GM21529 (cell line): Measurements from ENCODE around the gene UTP4.
"Not testable (repeated sequence)": the region's sequence is repeated elsewhere in the genome, so short reads cannot be mapped to it uniquely, and the experiment has no call there.

Experiments used
- ATAC-seq: cut with Tn5 transposase; IDR thresholded peaks from one replicate; pipeline ENCODE4 v1.9.1; 2021; ENCODE audit not compliant: unreplicated experiment

Gene UTP4

DNA sequence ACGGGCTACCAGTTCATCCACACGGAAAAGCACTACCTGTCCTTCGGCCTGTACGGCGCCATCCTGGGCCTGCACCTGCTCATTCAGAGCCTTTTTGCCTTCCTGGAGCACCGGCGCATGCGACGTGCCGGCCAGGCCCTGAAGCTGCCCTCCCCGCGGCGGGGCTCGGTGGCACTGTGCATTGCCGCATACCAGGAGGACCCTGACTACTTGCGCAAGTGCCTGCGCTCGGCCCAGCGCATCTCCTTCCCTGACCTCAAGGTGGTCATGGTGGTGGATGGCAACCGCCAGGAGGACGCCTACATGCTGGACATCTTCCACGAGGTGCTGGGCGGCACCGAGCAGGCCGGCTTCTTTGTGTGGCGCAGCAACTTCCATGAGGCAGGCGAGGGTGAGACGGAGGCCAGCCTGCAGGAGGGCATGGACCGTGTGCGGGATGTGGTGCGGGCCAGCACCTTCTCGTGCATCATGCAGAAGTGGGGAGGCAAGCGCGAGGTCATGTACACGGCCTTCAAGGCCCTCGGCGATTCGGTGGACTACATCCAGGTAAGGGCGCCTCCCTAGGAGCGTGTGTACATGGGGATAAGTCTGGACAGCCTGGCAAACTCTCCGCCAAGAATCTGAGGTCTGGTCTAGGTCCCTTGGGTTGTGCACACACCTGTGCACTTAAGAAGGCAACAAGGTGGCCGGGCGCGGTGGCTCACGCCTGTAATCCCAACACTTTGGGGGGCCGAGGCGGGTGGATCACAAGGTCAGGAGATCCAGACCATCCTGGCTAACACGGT, 22.8 kb upstream of the UTP4 start:
- no peak for ATAC-seq

DNA sequence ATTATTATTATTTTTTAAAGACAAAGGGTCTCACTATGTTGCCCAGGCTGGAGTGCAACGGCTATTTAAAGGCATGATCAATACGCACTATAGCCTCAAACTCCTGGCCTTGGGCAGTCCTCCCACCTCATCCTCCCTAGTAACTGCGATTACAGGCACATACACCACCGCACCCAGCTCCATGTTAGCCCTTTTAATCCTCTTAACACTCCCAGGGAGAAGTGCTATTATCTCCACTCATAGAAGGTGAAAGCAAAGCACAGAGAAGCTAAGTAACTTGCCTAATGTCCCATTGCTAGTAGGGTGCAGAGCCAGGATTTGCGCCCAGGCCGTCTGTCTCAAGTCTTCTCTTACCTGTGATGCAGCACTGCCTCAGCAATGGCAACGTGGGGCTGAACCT, 22.0 kb upstream of the UTP4 start:
- ATAC-seq = no peak

DNA sequence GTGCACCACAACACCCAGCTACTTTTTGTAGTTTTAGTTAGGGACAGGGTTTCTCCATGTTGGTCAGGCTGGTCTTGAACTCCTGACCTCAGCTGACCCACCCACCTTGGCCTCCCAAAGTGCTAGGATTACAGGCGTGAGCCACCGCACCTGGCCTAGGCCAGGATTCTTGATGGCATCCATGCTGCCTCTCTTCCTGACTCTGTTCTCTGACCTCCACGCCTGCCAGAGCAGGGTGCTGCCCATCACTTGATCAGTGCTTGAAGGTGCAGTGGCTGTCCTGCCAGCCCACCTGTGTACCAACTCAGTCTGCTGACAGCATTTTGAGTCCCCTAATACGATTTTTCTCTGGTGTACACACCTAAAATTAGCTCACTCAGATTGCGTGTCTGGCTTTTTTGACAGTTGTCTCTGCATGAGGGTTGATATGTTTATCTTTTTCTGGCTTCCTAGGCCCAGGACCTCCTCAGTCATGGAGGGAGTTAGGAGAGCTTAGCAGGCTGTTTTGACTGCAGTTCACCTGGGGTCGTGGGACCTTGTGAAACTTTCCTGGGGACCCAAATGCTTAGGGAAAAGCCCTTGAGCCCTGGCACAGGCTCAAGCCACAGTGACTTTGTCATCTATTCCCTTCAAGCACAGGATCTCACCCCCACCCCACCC, 21.1 kb upstream of the UTP4 start:
- ATAC-seq = no peak

DNA sequence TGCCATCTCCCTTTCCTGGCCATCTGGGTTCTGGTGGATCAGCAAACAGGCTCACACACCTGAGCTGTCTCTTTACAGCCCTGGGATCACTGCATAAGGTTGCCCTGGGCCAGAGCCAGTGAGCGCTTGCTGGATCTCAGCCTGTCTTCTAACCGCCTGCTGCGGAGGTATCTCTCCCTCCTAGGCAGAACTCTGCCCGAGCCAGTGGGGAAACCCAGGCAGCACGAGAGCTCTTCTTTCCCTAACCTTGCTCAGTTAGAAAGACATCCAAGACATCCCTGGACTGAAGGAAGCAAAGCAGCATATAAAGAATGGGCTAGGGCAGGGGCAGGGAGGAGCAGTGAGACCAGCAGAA, 20.6 kb upstream of the UTP4 start:
- ATAC-seq = no peak

DNA sequence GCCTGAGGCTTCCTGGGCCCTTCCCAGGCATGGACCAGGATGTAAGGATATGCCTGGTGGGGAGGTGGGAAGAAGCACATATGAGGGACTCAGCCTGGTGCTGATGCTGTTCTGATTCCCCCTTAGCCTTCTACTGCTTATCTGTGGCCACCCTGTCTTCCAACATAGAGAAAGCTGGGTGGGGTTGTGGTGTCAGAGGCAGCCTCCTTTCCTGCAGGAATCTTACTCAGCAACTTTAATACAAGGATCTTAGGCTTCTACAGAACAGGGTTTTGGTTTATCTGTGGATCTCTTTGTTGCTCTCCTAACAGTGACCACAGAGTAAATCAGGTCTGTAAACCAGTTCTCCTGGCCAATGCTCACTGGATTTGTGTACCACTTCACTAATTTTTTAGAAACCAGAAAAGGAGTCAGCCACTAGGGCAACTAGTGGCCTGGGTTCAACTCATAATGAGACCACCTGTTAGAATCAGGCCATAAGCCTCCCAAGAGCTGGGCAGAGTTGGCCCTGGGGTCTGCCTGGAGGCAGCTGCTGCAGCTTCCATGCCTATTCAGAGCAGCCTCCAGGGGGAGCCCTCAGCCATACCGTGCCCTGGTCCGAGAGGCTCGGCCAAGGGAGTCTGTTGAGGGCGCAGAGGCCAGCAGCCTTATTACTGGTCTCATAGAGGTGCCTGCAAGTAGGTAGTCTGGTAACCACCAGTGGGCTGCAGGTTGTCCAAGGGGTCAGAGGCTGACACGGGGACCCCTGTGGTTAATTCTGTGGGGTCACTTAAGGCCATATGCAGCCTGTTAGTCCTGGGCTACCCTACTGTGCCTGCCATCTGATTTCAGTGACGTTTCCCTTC, 19.9 kb upstream of the UTP4 start:
- no peak for ATAC-seq

DNA sequence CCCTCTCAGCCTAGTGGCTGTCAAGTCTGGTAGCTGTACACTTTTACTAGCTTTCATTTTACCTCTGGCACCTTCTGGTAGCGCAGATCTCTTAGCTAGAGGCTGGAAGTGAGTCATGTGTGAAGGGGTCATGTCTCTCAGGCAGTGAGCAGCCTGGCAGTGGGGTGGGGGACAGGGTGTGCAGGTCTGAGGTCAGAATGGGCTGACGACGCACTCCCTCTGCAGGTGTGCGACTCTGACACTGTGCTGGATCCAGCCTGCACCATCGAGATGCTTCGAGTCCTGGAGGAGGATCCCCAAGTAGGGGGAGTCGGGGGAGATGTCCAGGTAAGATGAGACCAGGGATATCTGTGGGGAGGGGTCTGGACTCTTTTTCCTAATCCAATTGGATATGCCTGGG, 19.2 kb upstream of the UTP4 start:
- no peak for ATAC-seq

DNA sequence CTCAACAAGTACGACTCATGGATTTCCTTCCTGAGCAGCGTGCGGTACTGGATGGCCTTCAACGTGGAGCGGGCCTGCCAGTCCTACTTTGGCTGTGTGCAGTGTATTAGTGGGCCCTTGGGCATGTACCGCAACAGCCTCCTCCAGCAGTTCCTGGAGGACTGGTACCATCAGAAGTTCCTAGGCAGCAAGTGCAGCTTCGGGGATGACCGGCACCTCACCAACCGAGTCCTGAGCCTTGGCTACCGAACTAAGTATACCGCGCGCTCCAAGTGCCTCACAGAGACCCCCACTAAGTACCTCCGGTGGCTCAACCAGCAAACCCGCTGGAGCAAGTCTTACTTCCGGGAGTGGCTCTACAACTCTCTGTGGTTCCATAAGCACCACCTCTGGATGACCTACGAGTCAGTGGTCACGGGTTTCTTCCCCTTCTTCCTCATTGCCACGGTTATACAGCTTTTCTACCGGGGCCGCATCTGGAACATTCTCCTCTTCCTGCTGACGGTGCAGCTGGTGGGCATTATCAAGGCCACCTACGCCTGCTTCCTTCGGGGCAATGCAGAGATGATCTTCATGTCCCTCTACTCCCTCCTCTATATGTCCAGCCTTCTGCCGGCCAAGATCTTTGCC, 18.0 kb upstream of the UTP4 start:
- no peak for ATAC-seq

DNA sequence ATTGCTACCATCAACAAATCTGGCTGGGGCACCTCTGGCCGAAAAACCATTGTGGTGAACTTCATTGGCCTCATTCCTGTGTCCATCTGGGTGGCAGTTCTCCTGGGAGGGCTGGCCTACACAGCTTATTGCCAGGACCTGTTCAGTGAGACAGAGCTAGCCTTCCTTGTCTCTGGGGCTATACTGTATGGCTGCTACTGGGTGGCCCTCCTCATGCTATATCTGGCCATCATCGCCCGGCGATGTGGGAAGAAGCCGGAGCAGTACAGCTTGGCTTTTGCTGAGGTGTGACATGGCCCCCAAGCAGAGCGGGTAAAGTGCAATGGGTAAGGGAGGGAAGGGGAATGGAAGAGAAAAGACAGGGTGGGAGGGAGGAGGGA, 17.5 kb upstream of the UTP4 start:
- no peak for ATAC-seq

DNA sequence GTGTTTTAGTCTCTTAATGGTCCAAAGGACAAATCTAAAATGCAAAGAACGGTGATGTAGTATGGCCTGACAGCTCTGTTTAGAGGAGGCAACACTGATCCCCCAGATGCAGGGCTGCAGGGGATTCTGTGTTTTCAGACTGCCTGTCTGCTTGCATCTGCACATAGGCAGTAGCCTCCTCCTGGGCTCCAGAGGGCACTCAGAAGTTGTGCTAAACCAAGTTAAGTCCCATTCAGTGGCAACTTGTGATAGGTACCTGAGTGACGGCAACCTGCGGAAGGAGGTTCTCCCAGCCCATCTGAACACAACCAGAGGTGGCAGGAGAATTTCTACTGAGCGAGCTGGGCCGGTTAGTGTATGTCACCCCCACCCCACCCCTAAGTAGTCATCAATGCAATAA, 17.1 kb upstream of the UTP4 start:
- ATAC-seq = no peak

DNA sequence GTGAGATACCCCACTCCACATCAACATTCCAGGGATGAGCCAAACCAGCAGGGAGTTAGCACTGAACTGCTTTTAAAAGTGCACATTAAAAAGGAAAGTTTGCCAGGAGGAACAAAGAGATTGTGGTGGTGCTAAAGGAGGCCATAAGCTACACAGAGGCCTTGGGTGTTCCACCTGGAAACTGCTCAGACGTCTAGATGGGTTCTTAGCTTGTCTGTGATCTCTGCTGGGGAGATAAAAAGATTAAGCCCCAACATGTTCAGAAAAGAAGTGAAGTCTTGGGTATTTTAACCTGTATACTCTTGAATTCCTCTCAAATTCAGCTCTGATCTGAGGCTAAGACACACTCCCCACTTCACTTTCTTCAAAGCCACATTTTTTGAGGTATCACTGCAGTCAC, 16.6 kb upstream of the UTP4 start:
- no peak for ATAC-seq

DNA sequence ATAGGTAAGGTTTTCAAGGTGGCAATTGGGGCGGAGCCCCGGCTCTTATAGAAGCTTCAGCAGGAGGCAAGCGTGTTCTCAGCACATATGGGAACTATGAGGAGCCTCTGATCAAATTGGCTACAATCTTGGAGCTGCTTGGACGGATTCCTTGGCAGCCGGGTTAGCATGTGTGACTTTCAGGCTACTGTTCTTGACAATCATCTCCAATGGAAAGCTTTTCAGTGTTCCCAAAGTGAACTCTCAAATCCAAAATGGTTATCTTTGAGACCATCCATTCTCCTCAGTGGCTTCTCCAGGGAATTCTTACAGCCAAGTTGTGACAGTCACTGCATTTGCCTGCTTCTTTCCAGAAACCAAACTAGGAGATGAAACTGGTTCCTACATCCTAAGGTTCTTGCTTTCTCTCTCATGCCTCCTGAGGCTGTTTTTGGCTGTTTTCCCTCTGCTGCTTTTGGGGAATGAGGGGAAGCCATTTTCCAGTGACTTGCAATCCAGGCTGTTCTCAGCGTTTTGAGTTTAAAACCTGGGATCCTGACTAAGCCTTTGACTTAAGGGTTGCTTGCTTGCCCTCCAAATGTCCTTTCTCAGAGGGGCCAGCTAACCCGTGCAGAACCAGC, 16.1 kb upstream of the UTP4 start:
- ATAC-seq = no peak

DNA sequence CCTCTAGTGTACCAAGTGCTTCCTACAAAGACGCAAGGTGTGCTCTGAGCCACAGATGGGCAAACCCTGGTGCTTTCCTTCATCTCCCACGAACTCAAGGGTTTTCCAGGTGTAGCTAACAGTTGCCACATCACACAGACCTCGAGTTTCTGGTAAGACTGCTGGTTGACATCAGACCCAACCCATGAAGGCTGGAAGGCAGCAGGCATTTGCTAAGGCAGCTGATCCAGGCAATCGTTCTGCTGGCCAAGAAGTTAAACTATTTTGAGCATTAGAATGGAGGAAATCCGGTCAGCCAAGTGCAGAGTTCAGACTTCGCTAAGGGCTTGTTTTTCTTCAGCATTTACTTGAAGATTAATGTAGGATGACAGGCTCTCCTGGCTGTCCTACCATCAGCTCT, 15.5 kb upstream of the UTP4 start:
- ATAC-seq = no peak

DNA sequence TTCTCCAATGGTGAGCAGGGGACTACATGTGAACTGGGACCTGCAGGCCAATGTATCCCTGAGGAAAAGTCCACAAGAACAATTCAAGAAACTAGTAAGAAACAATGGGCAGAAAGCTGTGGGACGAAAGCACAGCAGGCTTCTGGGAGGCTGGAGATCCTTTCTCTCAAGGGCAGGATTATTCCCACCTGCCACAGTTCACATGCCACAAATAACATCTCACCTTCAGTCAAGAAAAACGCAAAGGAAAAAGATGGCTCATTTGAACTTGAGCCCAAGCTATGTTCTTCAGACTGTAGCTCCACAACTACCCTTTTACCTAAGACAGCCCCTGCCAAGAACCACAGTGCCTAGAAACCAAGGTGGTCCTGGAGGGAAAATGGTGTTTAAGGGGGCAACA, 14.0 kb upstream of the UTP4 start:
- ATAC-seq = no peak

DNA sequence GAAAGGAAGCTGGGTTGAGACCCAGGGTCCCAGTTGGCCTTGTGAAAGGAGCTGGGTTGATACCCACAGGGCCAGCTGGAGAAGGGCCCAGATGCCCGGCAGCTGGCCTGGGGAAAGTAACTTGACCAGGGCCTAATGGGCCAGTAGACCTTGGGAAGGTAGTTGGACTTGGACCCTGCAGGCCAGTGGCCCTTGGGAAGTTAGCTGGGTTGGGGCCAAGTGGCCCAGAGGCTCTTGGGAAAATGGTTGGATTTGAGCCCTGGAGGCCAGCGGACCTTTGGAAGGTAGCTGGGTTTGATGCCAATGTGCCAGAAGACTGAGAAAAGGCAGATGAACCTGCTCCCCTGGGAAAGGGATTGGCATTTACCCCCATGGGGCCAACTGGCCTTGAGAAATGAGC, 13.5 kb upstream of the UTP4 start:
- ATAC-seq = no peak

DNA sequence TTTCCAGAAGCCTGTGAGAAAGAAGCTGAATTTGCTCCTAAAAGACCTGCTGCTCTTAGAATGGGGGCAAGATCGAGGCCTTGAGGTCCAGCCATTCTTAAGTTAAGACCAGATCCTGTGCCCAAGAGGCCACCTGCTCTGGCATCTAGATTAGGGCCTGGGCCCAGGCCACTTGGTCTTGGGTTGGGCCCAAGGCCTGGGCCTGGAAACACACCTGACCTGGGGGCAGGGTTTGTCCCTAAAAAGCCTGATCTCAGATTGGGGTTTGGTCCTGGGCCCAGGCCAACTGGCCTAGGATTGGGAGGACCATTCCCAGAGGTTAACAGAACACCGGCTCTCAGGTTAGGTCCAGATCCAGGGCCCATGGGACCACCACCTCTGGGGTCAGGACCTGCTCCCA, 12.9 kb upstream of the UTP4 start:
- no peak for ATAC-seq

DNA sequence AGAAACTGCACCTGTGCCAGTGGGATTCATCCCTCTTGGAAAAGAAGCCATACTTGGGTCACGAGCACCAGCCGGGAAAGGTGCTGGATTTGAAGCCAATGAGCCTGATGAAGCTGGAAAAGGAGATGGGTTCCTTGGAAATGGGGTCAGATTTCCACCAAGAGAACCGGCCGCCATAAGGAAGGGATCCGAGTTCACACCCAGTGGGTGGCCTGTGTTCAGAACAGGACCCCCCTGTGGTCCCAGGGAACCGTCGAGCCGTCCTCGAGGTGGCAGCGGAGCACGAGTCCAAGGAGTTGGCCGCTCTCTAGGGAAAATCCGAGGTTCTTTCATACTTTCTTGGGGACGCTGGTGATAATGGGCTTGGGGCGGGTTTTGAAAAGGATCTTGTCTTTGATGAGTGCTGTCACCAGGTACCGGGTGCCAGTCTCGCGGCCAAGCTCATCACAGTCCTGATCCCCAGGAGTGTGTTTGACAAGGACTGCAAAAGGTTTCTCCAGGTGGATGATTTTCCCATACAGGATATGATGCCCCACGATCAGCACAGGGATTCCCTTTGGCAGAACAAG, 12.3 kb upstream of the UTP4 start:
- ATAC-seq = no peak

DNA sequence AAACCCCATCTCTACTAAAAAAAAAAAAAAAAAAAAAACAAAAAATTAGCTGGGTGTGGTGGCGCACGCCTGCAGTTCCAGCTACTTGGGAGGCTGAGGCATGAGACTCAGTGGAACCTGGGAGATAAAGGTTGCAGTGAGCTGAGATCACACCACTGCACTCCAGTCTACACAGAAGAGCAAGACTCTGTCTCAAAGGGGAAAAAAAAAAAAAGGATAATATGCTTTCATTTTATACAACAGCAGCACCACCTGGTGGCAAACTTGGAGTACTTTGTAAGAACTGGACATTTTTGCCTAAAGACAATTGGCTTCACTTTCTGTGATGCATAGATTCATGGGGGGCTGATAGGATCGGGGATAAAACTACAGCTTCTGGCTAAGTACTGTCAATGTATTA, 8.5 kb upstream of the UTP4 start:
- no peak for ATAC-seq

DNA sequence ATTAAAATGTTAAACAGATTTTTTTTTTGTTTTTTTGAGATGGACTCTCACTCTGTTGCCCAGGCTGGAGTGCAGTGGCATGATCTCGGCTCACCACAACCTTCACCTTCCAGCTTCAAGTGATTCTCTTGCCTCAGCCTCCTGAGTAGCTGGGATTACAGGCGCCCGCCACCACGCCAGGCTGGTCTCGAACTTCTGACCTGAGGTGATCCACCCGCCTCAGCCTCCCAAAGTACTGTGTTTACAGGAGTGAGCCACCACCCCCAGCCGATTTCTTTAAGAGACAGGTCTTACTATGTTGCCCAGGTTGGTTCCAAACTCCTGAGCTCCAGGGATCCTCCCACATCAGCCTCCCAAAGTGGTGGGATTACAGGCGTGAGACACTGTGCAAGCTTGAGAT, 8.0 kb upstream of the UTP4 start:
- ATAC-seq = not testable (repeated sequence)

DNA sequence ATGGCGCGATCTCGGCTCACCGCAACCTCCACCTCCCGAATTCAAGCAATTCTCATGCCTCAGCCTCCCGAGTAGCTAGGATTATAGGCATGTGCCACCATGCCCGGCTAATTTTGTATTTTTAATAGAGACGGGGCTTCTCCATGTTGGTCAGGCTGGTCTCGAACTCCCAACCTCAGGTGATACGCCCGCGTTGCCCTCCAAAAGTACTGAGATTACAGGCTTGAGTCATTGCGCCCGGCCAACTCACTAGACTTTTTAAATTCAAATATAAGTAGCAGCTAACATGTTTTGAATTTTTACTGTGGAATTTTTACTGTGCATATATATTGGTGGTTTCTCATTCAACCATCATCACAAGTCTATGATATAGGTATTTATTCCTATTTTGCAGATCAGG, 7.5 kb upstream of the UTP4 start:
- not testable (repeated sequence) for ATAC-seq

DNA sequence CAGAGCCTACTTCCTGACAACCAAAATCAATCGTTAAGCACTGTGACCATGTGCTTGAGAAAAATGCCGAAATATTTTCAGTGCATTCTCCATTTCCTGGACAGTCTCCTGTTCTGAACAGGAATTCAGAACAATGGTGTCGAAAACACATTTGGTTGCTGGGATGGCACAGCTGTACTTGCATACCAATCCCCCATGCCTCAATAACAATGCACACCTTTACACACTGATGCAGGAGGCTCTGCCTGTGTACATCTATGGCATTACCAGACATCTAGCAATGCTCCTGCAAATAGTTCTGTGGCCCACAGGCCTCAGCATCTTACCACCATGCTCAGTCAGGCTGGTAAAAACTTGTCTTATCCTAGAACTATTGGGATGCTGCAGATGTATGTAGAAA, 6.2 kb upstream of the UTP4 start:
- ATAC-seq = no peak

DNA sequence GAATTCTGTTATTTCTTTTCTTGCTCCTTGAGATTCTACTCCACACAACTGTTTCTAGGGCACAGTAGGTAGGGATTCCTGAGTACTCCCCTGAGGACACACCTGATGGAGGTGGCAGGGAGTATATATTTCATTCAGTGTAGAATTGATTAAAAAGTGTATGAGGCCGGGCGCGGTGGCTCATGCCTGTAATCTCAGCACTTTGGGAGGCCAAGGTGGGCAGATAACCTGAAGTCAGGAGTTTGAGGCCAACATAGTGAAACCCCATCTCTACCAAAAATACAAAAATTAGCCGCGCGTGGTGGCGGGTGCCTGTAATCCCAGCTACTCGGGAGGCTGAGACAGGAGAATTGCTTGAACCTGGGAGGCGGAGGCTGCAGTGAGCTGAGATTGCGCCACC, 5.6 kb upstream of the UTP4 start:
- not testable (repeated sequence) for ATAC-seq
